ENCODE results near the gene ZSWIM6.
A peak's percentile ranks its signal among the peaks of the same experiment; 100 is the strongest.

ZSWIM6 gene

DNA sequence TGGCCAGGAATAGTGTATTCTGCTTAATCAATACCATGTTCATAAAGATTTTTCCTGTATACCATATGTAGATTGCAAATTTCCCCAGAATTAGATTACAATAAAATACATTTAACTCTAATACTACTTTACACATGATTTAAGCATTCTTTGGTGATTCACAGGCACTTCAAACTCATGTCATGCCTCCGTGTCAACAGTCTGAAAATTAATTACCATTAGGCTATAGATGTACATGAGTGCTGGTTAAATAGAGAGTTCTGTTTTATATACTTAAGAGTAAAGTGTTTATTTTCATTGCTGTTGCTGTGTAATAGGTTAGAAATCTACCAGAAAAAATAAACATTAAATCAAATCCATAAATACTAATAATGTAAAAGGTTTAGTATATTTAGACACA, 159.8 kb downstream of the ZSWIM6 start:
- DNase-seq: no peak
- intact Hi-C loops (cut with DNase I): no loop called here

GRCh38 chr5:61493973-61494372, 161.9 kb downstream of the ZSWIM6 start:
- intact Hi-C loops (cut with DNase I): no loop called here
- no peak for DNase-seq

- intact Hi-C loops (cut with DNase I): no loop called here
- DNase-seq: peak in 22 of 42 donors; percentile 8 to 70 (median 36)
Measured at GRCh38 chr5:61496446-61496845, 164.4 kb downstream of the ZSWIM6 start.

DNA sequence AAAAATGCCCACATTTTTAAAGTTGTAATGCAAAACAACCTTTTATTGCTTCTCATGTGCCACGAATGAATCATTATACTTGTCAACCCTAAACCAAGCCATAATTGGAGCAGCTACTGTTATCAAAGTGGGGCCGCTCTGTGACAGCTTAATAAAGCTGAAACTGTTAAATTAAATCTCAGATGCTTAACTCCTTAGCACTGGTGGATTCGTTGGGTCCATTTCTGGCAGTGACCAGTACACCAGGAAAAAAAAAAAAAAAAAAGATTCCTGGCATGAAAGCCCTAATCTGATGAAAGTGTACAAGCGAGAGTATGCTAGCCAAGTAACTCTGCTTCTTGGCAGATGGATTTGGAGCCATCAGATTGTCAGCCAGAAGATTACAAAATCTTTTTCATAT, 164.8 kb downstream of the ZSWIM6 start:
- no peak for DNase-seq
- intact Hi-C loops (cut with DNase I): no loop called here

GRCh38 chr5:61498121-61498520, 166.1 kb downstream of the ZSWIM6 start:
- intact Hi-C loops (cut with DNase I): no loop called here
- peak in 39 of 42 donors; percentile 7 to 85 (median 55) for DNase-seq

- intact Hi-C loops (cut with DNase I): no loop called here
- DNase-seq: no peak
Measured at GRCh38 chr5:61501971-61502370, 169.9 kb downstream of the ZSWIM6 start.

- intact Hi-C loops (cut with DNase I): no loop called here
Measured at GRCh38 chr5:61504143-61504770, 172.2 kb downstream of the ZSWIM6 start.

DNA sequence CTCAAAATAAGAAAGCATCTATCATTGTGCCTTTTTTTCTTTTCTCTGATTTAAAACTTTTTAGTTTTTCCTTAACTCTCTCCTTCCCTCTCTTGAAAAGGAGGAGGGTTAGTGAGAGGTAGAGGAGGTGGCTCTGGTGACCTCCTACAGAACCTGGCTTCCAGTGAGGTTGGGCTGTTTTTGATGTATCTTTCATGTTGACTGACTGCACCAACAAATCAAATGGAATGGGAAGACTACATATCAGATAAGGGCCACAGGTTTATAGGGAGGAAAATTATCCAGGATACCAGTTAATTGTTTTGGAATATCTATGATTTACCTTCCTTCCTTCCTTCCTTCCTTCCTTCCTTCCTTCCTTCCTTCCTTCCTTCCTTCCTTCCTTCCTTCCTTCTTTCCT, 173.2 kb downstream of the ZSWIM6 start:
- intact Hi-C loops (cut with DNase I): no loop called here
- DNase-seq: no peak

More at GRCh38 chr5:61504143-61504770, 172.2 kb downstream of the ZSWIM6 start:
- no peak for DNase-seq

DNA sequence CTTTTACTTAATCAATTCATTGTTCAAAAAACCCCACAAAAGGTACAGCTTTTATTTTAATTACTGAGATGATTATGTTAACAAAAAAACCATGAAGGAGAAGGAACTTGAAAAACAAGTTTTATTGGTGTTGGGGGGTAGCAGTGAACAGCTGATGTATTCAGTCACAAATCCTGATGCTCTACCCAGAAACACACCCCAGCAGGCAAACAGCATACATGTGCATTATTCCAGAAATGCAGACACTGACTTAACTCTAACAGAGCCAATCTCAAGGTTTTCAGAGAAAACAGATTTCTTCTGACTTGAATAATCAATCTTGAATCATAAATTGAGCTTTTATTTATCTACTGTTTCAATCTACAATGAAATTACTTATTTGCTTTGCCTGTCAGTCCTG, 175.2 kb downstream of the ZSWIM6 start:
- intact Hi-C loops (cut with DNase I): no loop called here
- no peak for DNase-seq

GRCh38 chr5:61516946-61517345, 184.9 kb downstream of the ZSWIM6 start:
- no peak for DNase-seq
- intact Hi-C loops (cut with DNase I): no loop called here

DNA sequence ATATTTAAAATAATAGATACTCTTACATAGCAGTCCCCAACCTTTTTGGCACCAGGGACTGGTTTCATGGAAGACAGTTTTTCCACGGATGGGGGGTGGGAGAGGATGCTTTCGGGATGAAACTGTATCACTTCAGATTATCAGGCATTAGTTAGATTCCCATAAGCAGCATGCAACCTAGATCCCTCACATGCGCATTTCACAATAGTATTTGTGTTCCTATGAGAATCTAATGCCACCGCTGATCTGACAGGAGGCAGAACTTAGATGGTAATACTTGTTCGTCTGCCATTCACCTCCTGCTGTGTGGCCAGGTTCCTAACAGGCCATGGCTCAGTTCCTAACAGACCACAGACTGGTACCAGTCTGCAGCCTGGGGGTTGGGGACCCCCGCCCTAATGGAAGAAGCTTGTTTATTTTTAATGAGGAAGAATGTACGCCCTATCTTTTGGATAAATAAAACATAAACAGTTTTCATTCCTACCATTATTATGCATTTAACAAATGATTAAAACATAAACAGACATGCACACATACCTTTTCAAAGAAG, 187.7 kb downstream of the ZSWIM6 start:
- no peak for DNase-seq
- intact Hi-C loops (cut with DNase I): no loop called here

GRCh38 chr5:61523073-61523472, 191.0 kb downstream of the ZSWIM6 start:
- intact Hi-C loops (cut with DNase I): no loop called here
- DNase-seq: no peak

GRCh38 chr5:61523997-61524396, 191.9 kb downstream of the ZSWIM6 start:
- DNase-seq: no peak
- intact Hi-C loops (cut with DNase I): no loop called here

DNA sequence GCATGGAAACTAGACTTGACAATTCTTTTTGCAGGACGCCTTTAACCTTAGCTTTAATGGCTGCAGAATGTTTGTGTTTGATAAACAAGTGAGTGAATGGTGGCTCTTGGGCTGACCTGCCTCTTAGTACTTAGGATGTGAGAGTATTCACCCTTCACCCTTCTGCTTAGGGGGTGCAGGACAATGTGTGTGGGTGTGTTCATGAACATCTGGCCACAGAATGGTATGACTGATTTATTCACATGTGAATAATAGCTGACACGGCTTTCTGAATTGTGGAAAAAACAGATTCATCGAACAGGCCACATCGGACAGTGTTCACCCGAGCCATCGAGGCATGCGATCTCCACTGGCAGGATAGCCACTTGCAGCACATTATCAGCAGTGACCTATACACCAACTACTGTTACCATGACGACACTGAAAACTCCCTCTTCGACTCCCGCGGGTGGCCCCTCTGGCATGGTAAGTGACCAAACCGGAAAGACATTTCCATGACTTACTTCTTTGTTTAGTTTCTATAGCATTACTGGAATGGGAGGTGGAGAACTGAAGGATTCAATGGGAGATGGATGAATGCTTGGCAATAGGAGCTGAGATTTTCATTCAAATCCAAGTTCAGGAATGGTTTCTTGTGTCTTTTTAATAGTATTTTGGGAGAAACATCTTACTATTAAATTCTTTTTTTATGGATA, 193.6 kb downstream of the ZSWIM6 start:
- intact Hi-C loops (cut with DNase I): no loop called here
- no peak for DNase-seq

GRCh38 chr5:61526207-61526519, 194.1 kb downstream of the ZSWIM6 start:
- DNase-seq: no peak
- intact Hi-C loops (cut with DNase I): no loop called here

DNA sequence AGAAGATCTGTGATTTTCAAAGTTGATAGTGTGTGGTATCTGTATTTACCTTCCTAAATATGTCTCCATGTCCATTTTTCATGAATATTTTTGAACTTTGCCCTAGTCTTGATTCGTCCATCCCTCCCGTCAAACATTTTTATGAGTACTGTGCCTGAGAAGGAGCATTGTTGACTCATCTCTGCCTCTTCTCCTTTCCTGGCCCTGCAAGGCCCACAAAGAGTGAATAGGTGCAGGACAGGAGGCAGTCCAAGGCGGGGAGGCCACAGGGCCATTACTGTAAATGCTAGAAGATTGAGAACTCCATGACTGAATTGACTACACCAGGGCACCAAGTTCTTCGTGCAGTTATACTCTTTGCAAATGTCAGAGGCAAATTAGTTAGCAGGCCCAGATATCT, 200.9 kb downstream of the ZSWIM6 start:
- intact Hi-C loops (cut with DNase I): no loop called here
- no peak for DNase-seq

DNA sequence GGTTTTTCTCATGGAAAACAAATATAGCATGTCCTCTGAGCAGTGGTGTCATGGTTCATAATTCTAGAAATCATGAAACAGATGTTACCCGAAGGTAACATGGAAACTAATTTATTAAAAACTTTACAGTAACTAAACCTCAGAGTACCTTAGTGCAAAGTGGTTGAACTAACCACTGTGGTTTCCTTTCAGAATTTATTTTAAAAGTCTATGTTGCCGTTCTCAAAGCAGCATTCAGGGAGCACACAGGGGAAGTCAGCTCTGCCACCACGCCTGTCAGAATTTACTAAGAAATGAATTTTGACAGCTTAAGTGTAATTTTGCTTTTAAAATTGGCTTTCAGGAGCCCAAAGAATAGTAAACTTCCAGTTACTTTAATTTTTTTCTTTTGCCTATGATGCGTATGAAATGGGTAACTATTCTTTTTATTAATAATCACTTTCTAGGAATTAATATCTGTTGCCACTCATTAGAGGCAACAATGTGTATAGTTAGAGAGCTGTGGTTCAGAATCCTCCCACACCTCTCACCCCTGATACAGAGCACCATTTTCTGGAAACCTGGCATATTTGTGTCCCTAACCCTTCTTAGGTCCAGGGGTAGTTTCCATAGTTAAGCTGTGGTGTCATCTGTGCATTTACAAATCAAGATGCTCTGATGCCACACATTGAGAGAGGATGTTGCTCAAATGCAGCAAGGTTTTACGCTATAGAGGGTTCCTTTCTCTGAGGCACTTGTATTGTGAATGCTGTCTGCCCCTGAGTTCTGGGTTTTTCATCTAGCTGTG, 202.6 kb downstream of the ZSWIM6 start:
- intact Hi-C loops (cut with DNase I): no loop called here
- no peak for DNase-seq

- no peak for DNase-seq
- intact Hi-C loops (cut with DNase I): no loop called here
Measured at GRCh38 chr5:61535828-61536227, 203.8 kb downstream of the ZSWIM6 start.

- no peak for DNase-seq
- intact Hi-C loops (cut with DNase I): no loop called here
Measured at GRCh38 chr5:61536922-61537321, 204.9 kb downstream of the ZSWIM6 start.
